Hepatocyte (in vitro differentiated cells): ENCODE results near the gene EEF1A2. TPM values are rescaled to one million over a fixed set of nuclear protein-coding genes. Genes with fewer than 3 reads are reported as not detected.

Experiments
- DNase-seq: peaks from one replicate; pipeline ENCODE4 v3.0.0-alpha.2; 2016; ENCODE audit warnings: low spot score
- H2AFZ ChIP-seq: fragments of 200-600 bp; sonication (generic); 2 replicates; pipeline ENCODE4 v1.6.0; 2016; ENCODE audit warnings: antibody characterized with exemption, mild to moderate bottlenecking
- H3K27ac ChIP-seq: fragments of 200-600 bp; sonication (generic); 2 replicates; pipeline ENCODE4 v1.5.1; 2016; ENCODE audit warnings: mild to moderate bottlenecking
- H3K27me3 ChIP-seq: fragments of 200-600 bp; sonication (generic); 2 replicates; pipeline ENCODE4 v1.6.1; 2016
- H3K36me3 ChIP-seq: fragments of 200-600 bp; sonication (generic); replicated peaks from 2 replicates; pipeline ENCODE4 v1.5.1; 2016; ENCODE audit warnings: low read depth; ENCODE audit not compliant: insufficient read depth
- H3K4me1 ChIP-seq: fragments of 200-600 bp; sonication (generic); 2 replicates; pipeline ENCODE4 v1.5.1; 2016; ENCODE audit warnings: mild to moderate bottlenecking, moderate library complexity; ENCODE audit not compliant: insufficient read depth
- H3K4me2 ChIP-seq: fragments of 200-600 bp; sonication (generic); 2 replicates; pipeline ENCODE4 v1.6.0; 2016
- H3K4me3 ChIP-seq: fragments of 200-600 bp; sonication (generic); 2 replicates; pipeline ENCODE4 v1.5.1; 2016; ENCODE audit warnings: mild to moderate bottlenecking
- H3K79me2 ChIP-seq: fragments of 200-600 bp; sonication (generic); 2 replicates; pipeline ENCODE4 v1.6.0; 2017; ENCODE audit warnings: mild to moderate bottlenecking
- H3K9me2 ChIP-seq: fragments of 200-600 bp; sonication (generic); replicated peaks from 2 replicates; pipeline ENCODE4 v1.6.0; 2017; ENCODE audit warnings: mild to moderate bottlenecking; ENCODE audit not compliant: insufficient read depth
- H3K9me3 ChIP-seq: fragments of 200-600 bp; sonication (generic); 2 replicates; pipeline ENCODE4 v1.5.1; 2016; ENCODE audit warnings: low read depth, mild to moderate bottlenecking
- H4K20me1 ChIP-seq: fragments of 200-600 bp; sonication (generic); 2 replicates; pipeline ENCODE4 v1.6.0; 2016; ENCODE audit warnings: mild to moderate bottlenecking; ENCODE audit not compliant: insufficient read depth, poor library complexity, severe bottlenecking
- EZH2 ChIP-seq: fragments of 200-600 bp; sonication (generic); IDR thresholded peaks from 2 replicates; pipeline ENCODE4 v1.6.1; 2016; ENCODE audit warnings: antibody characterized with exemption, mild to moderate bottlenecking, borderline replicate concordance
- EZH2phosphoT487 ChIP-seq: fragments of 200-600 bp; sonication (generic); IDR thresholded peaks from one replicate; pipeline ENCODE4 v1.6.1; 2018; ENCODE audit warnings: antibody characterized with exemption, mild to moderate bottlenecking, low read depth, moderate library complexity; ENCODE audit not compliant: unreplicated experiment, severe bottlenecking
- WGBS: methylation state at CpG from one replicate; pipeline ENCODE4 v1.1.6; 2016; ENCODE audit warnings: low lambda C conversion rate; ENCODE audit errors: missing lambda C conversion rate; 5-methylcytosine and 5-hydroxymethylcytosine counted together
- polyA plus RNA-seq: library from polyadenylated mRNA; unstranded; fragments of >200 nt; fragmentation: Nextera tagmentation; extraction: Ambion mirVana; gene quantifications from 2 replicates; pipeline ENCODE4 v1.2.1, GENCODE V29; 2016
- total RNA-seq: library from RNA; depleted of rRNA; stranded (reverse); fragments of >200 nt; gene quantifications from 2 replicates; pipeline ENCODE4 v1.2.3, GENCODE V29; 2014
- TF ChIP-seq, protein P1 (sequence below): fragments of 200-600 bp; sonication (generic); IDR thresholded peaks from 2 replicates; pipeline ENCODE4 v1.5.1; 2016; ENCODE audit warnings: antibody characterized with exemption, mild to moderate bottlenecking; ENCODE audit not compliant: poor library complexity

EEF1A2 gene
- total and polyA plus RNA-seq, 2 experiments from 2014 or later: 12.0 to 23.5 TPM

DNA sequence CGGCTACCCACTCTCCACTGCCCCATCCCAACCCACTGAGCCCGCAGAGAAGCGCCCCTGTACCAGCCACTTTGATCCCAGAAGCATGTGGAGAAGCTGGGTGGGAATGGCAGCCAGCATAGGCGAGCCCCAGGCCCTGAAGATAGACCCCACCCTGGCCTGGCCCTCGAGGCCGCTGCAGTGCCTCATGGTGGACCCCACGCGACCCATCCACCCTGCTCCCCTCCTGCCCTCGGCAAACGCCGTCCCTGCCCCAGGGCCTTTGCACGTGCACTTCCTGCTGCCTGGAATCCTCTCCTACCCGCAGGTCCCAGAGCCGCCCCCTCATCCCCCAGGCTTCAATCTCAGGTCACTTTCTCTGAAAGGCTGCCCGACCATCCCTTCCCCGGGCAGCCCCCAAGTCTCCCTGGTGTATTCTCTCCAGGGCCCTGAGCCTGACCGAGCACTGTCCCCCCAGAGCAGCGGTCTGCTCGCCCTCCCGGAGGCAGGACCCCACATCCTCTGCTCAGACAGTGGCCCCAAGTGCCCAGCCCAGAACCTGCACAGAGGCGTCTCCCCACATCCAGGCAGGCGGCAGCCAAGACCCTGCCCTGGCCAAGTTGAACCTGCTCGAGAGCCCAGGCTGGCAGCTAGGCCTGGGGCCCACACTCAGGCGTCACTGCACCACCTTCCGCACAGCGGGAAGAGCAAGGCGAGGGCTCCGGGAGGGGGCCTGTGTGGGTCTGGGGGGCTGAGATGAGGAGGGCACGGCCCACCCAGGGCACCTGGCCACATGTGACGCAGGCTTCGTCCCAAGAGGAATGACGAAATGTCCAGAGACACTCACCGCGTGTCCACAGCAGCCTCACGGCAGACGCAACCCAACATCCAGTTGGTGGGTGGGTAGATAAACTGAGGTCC, 40.5 kb downstream of the EEF1A2 start:
- no peaks in the 10 kb centered on the region for H3K79me2 ChIP-seq
- H3K9me2 ChIP-seq: no peaks in the 10 kb centered on the region
- no peaks in the 10 kb centered on the region for H3K4me1 ChIP-seq
- no peak overlapping the region for H3K27ac ChIP-seq
- no peak overlapping the region for H3K4me3 ChIP-seq
- H3K36me3 ChIP-seq: no peaks in the 10 kb centered on the region
- DNase-seq: no peak
- TF ChIP-seq EZH2: no peak
- no peak for TF ChIP-seq EZH2phosphoT487
- TF ChIP-seq, protein P1, sequence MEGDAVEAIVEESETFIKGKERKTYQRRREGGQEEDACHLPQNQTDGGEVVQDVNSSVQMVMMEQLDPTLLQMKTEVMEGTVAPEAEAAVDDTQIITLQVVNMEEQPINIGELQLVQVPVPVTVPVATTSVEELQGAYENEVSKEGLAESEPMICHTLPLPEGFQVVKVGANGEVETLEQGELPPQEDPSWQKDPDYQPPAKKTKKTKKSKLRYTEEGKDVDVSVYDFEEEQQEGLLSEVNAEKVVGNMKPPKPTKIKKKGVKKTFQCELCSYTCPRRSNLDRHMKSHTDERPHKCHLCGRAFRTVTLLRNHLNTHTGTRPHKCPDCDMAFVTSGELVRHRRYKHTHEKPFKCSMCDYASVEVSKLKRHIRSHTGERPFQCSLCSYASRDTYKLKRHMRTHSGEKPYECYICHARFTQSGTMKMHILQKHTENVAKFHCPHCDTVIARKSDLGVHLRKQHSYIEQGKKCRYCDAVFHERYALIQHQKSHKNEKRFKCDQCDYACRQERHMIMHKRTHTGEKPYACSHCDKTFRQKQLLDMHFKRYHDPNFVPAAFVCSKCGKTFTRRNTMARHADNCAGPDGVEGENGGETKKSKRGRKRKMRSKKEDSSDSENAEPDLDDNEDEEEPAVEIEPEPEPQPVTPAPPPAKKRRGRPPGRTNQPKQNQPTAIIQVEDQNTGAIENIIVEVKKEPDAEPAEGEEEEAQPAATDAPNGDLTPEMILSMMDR: no peak
- no peaks in the 10 kb centered on the region for H3K9me3 ChIP-seq
- no peak overlapping the region for H3K4me2 ChIP-seq
- H4K20me1 ChIP-seq: no peaks in the 10 kb centered on the region
- 94% methylated on average over 30 of the region's 36 CpGs for WGBS
- H2AFZ ChIP-seq: no peak overlapping the region
- peaks cover 18% of the 10 kb centered on the region for H3K27me3 ChIP-seq

DNA sequence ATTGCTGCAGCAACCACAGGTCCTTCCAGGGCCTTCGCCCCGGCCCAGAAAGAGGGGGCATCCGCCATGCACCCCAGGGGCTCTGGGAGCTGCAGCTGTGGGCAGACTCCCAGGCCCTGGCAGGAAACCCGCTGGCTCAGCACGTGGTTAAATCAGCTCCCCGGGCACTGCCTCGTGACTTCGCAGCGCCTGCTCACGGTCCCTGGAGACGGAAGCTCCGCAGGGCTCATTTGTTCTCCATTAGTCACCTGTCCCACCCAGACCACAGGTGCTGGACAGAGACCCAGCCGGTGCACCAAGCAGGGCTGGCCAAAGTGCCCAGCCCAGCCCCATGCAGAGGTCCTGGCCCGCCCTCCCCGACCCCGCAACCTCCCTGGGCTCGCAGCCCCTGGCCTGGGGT, 41.1 kb downstream of the EEF1A2 start:
- DNase-seq: no peak
- Histone ChIP-seq H3K4me3 (no peak overlapping the region), H3K36me3 (no peaks in the 10 kb centered on the region), H3K4me1 (no peaks in the 10 kb centered on the region), H3K27ac (no peak overlapping the region), H3K9me3 (no peaks in the 10 kb centered on the region), H2AFZ (no peak overlapping the region), H3K4me2 (no peak overlapping the region), H4K20me1 (no peaks in the 10 kb centered on the region), H3K79me2 (no peaks in the 10 kb centered on the region), H3K27me3 (peaks cover 13% of the 10 kb centered on the region), H3K9me2 (no peaks in the 10 kb centered on the region)
- 78% methylated on average over 14 of the region's 17 CpGs for WGBS
- TF ChIP-seq EZH2phosphoT487 (no peak), EZH2 (no peak)
- TF ChIP-seq, protein P1: no peak

GRCh38 chr20:63456429-63457284, 42.2 kb downstream of the EEF1A2 start:
- H3K9me3 ChIP-seq: no peaks in the 10 kb centered on the region
- no peaks in the 10 kb centered on the region for H3K36me3 ChIP-seq
- DNase-seq: no peak
- H3K27me3 ChIP-seq: peaks cover 6% of the 10 kb centered on the region
- H3K4me2 ChIP-seq: no peak overlapping the region
- TF ChIP-seq, protein P1: no peak
- TF ChIP-seq EZH2: no peak
- no peak for TF ChIP-seq EZH2phosphoT487
- H3K79me2 ChIP-seq: no peaks in the 10 kb centered on the region
- H3K4me1 ChIP-seq: no peaks in the 10 kb centered on the region
- no peaks in the 10 kb centered on the region for H3K9me2 ChIP-seq
- no peak overlapping the region for H2AFZ ChIP-seq
- H3K27ac ChIP-seq: no peak overlapping the region
- WGBS: 74% methylated on average over 40 of the region's 40 CpGs
- no peaks in the 10 kb centered on the region for H4K20me1 ChIP-seq
- no peak overlapping the region for H3K4me3 ChIP-seq
